Iris pigment epithelial cell (primary cell): Measurements from ENCODE around the gene CST6.

ENCODE experiments used
- DNase-seq: peaks from one replicate; pipeline ENCODE4 v3.0.0-alpha.2; 2011; ENCODE audit warnings: low read depth

CST6 gene

DNA sequence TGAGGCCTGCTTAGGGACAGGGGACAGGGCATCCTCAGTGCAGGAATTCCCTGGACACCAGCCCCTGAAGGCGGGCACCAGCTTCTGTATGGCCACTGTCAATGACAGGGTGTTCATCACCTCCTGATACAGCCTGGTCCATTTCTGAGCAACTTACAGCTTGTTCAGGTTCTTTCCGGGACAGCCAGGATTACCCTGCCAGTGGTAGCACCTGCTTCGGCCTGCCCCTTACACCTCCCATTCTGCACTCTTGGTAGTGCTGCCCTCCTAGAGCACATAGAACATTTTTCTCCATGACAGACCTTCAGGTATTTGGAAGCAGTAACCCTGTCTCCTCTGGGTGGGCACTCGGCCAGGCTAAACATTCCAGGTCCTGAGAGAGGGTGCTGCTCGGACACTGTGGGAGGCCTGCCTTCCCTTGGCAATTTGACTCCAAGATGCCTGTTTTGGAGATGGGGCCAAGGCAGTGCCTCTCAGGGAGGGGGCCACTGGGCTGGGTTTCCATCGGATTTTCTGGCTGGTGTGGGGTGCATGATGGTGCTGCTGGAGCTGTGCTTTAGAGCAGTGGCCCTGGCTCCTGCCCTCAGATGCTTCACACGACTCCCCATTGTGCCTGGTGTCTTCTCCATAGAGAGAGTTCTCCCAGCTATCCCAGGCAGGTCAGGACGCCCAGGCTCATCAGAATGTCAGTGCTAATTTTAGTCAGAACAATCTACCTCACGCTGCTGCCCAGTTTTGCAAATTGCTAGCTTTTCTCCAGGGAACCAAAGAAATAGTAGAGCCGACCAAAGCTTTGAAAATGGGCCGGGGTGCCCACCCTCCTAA, 35.9 kb downstream of the CST6 start:
- no peak for DNase-seq

DNA sequence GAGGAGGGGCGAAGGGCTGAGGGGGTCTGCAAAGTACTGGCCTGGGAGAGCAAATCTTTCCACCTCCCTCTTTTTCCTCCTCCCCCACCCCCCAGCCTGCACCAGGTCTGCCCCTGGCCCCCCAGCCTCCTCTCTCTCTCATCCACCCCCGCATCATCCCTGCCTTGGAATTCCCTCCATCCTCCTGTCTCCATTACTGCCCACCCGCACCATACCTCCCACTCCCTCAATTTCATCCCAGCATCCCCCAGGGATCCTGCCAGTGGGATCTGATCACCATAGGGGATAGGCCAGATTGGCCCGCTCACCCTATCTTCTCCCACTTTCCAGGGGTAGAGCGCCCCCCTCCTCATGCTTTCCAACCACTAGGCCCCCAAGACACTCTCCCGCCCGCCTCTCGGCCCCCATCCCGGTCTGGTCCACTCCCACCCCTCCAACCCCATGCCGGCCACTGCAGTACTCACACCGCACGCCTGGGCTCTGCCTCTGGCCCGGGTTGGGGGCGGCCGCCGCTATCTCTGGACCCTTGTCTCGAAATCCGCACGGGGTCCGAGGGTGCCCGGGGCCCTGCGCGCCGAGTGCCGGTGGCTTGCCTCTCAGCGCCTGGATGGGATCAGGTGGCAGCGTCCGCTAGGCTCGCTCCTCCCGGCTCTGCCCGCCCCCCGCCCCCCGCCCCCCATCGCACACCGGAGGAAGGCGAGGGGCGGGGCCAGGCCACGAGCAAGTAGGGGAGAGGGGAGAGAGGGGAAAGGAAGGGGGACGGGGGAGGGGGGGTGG, 36.9 kb downstream of the CST6 start, which contains the start of gene GAL3ST3:
Gene GAL3ST3 (minus strand): TSS at position 615 of the 777 bp plus-strand sequence. CDS start 3,746 bp downstream, outside the sequence.
- DNase-seq: no peak

DNA sequence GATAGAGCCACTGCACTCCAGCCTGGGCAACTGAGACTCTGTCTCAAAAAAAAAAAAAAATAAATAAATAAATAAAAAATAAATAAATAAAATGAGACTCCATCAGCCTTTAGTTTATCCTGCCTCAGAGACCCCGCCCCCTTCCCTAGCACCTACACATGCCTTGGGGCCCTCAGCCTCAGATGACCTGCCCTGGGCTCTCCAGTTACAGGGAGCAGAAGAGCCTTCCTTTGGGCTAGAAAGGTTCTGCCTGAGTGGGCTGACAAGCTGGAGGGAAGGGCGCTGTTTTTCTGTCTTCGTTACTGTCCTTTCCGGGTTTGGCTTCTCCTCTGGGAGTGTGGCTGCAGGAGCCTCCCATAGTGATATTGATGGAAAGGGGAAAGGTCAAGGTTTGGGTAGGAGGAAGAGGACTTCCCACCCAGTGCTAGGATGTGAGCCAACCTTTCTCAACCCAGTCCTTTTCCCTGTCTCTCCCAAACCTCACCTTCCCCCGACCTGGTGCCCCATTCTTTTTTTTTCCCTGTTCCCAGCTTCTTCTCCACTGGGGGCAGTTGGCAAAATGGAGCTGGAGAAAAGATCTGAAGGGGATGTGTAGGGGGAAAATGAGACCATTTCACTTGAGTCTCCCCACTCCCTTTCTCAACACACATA, 38.9 kb downstream of the CST6 start:
- no peak for DNase-seq

DNA sequence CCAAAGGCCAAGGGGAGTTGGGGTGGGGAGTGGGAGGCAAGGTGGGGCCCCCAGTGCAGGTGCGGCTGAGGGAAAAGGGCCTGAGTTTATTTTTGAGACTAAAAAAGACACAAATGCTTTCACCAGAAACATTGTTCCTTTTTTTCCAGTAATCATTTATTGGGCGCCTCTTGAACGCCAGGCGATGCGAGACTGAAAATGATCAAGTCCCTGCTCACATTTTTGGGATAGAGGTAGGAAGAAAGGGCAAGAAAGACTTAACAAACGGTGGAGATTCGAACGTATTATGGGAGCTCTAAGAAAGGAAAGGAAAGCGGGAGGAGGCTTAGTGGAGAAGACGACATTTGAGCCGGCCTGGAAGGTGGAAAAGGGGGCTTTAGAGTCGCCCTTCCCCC, 39.6 kb downstream of the CST6 start:
- DNase-seq: no peak

DNA sequence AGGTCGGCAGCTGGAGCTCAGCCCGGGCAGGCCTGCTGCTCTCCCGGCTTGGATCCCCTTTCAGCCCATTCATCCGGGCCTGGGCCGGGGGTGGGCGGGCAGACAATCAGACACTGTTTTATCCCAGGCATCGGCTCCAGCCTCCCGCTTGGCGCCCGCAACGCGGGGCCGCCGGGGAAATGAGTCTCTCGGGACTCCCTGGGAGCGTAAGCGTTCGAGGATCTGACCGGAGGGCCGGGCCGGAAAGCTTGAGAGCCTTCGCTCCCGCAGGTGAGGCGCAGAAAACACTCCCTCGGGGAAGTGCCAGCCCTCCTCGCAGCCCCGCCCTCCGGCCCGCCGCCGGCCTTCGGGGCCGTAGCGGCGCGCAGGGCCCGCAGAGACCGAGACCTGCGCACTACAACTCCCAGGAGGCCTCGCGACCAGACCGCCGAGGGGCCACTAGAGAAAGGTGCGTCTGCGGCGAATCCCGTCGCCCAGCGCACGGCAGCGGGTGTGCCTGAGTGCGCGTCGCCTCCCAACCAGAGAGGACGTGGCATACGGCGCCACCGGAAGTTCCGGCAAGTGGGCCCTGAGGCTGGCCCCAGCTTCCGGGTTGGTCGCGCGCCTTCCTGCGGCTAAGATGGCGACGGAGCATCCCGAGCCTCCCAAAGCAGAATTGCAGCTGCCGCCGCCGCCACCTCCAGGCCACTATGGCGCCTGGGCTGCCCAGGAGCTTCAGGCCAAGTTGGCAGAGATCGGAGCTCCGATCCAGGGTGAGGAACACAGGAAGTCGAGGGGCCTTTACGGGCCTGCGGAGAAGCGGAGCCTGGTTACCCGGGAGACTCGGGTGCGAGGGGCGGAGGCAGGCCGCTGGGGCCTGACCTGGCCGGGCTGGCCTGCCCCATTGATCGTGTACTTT, 40.2 kb downstream of the CST6 start, which contains the start of gene SF3B2:
Gene SF3B2 (plus strand): TSS at position 599 of the 898 bp plus-strand sequence. CDS start 21 bp downstream, at position 620.
- peak; percentile 99 for DNase-seq

DNA sequence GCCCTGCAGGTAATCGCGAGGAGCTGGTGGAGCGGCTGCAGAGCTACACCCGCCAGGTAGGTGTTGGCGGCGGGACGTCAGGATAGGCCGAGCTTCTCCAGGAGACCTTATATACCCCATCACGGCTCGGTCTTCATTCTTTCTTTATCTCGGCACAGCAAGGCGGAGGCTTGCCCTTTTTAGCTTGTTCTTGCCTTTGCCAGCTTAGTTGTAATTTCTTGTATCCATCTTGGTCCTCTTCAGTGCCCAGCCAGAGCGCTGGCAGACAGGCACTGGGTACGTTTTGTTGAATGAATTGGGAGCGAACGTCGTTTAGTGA, 40.8 kb downstream of the CST6 start:
- no peak for DNase-seq

DNA sequence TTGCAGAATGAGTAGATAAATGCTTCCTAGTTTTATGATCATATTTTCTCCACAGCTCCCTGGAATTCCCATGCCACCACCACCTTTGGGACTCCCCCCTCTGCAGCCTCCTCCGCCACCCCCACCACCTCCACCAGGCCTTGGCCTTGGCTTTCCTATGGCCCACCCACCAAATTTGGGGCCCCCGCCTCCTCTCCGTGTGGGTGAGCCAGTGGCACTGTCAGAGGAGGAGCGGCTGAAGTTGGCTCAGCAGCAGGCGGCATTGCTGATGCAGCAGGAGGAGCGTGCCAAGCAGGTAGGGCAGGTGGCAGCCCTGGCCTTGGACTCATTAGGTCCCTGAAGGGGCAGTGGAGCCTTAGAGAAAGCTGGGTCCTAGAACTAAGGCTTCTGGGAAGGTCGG, 43.2 kb downstream of the CST6 start:
- no peak for DNase-seq

DNA sequence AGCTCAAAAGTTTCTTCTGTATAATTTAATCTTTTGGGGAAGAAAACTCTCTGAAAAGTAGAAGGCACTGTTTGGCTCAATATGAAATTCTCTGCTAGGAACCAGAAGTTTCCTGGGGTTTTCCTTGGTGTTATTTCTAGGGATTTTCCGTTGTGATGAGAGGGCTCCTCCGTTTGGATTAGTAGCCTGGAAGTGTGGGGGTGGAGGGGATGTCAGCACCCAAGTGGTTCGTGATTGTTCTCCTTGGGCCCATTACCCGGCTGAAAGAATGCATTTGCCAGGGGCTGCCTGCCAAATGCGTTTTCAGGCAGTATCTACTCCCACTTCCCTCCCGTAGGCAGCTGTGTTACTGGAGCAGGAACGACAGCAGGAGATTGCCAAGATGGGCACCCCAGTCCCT, 44.7 kb downstream of the CST6 start:
- DNase-seq: no peak

DNA sequence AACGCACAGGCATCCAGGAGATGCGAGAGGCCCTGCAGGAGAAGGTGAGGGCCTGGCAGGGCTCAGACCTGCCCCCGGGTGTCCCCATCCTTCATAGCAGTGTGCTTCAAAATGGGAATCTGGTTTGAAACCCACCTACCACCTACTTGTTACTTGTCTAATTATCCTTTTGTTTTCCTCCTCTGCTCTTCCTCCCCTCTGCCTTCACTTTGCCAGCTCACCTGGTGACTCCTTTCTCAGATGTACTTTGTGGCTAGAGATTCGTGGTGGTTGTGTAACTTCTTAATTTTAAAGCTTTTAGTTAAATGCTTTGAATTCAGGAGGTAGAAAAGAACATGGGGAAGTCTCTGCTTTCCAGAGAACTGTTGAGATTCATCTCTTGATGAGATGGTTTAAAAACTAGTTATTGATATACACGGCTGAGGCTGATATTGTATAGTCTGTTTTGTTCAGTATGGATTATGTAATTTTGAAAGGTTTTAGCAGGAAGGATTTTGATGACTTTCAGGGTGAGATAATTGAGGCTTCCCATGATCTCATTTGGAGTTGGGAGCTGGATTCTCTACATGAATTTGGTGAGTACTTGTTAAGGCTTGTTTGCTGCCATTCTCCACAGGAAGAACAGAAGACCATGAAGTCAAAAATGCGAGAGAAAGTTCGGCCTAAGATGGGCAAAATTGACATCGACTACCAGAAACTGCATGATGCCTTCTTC, 48.3 kb downstream of the CST6 start:
- DNase-seq: no peak

DNA sequence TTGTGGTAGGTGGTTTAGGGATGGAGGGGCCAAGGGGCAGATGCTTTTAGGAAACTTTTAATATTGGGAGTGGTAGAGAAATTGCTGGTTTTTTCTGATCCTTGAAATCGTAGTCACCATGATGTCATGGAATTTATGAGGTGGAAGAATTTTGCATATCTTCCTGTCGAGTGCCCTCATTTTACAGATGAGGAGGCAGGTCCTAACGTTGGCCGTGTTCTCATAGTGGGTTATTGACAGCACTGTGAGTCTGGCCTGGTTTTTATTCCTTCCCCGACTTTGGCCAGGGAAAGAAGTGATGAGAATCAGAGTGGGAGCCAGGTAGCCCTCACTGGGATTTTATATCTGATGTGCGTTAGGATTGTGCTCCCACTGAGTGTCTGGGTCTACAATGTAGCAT, 49.5 kb downstream of the CST6 start:
- DNase-seq: no peak

DNA sequence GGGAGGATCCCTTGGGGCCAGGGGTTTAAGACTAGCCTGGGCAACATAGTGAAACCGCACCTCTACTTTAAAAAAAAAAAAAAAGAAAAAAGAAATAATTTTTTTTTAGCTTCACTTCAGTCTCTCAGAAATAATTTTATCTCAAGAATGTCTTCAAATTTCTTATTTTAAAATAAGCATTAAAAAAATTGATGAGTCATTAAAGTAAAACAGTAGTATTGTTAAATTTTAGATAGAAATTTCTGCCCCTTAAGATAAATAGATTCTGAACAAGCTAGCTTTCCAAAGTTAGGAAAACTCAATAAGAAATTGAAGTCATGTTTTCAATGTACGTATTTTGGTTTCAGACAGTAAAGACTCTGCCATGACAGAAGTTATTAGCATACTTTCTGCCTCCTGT, 50.6 kb downstream of the CST6 start:
- no peak for DNase-seq
